H1 (cell line): Measurements from ENCODE around the gene SLC9A5. TPM values are rescaled to one million over a fixed set of nuclear protein-coding genes. Genes with fewer than 3 reads are reported as not detected.

Source experiments
- CTCF ChIA-PET: fragments of 300-600 bp; sonication (Branson Sonifier 250); formaldehyde crosslinking; loops from one replicate; lab custom pipeline; 2021; ENCODE audit not compliant: partially characterized antibody; lab: Charles Lee
- POLR2A ChIA-PET: fragments of 300-600 bp; sonication (Branson Sonifier 250); formaldehyde crosslinking; loops from one replicate; lab custom pipeline; 2021; ENCODE audit warnings: inconsistent platforms; ENCODE audit not compliant: partially characterized antibody; lab: Charles Lee
- DNase-seq, 2 experiments: peaks; one replicate each; pipeline versions ENCODE4 v3.0.0 to v3.0.0-alpha.2; 2010 to 2022; ENCODE audit warnings: low spot score in 2 of 2, low read depth in 1 of 2, mixed read lengths in 1 of 2
- FAIRE-seq: peaks from 2 replicates; lab custom pipeline; 2011; peaks lifted over from hg19 to GRCh38; lab: Jason Lieb, UNC
- H2AFZ ChIP-seq: 2 replicates; pipeline ENCODE4 v1.8.1; 2012; ENCODE audit warnings: low read length, inconsistent platforms
- H2AK5ac ChIP-seq: 2 replicates; pipeline ENCODE4 v1.6.1; 2013; ENCODE audit warnings: low read depth, low read length
- H2BK120ac ChIP-seq: replicated peaks from 2 replicates; pipeline ENCODE3; 2013; ENCODE audit warnings: low read depth, low read length, inconsistent platforms
- H2BK12ac ChIP-seq: 2 replicates; pipeline ENCODE4 v1.6.1; 2013; ENCODE audit warnings: low read depth, low read length
- H2BK15ac ChIP-seq: 2 replicates; pipeline ENCODE4 v1.6.1; 2013; ENCODE audit warnings: low read length
- H2BK20ac ChIP-seq: 2 replicates; pipeline ENCODE4 v1.6.1; 2013; ENCODE audit warnings: low read length
- H2BK5ac ChIP-seq: 2 replicates; pipeline ENCODE4 v1.6.1; 2013; ENCODE audit warnings: low read depth, low read length
- H3K14ac ChIP-seq: 2 replicates; pipeline ENCODE4 v1.6.1; 2013; ENCODE audit warnings: inconsistent platforms; ENCODE audit not compliant: insufficient read length
- H3K18ac ChIP-seq: 2 replicates; pipeline ENCODE4 v1.6.1; 2013; ENCODE audit warnings: low read length; ENCODE audit errors: extremely low read depth
- H3K23ac ChIP-seq: 2 replicates; pipeline ENCODE4 v1.6.1; 2013; ENCODE audit warnings: inconsistent platforms; ENCODE audit not compliant: insufficient read length
- H3K23me2 ChIP-seq: 2 replicates; pipeline ENCODE4 v1.6.1; 2013; ENCODE audit warnings: low read depth, low read length
- H3K27ac ChIP-seq: 2 replicates; pipeline ENCODE4 v1.6.1; 2011; ENCODE audit warnings: low read depth, low read length, inconsistent platforms
- H3K27me3 ChIP-seq, 4 experiments: replicated peaks in 1 of 4; 1 replicate in 1 of 4; 2 replicates in 3 of 4; pipeline versions ENCODE4 v1.6.1 to v1.8.1; 2011 to 2013; ENCODE audit warnings: low read length in 3 of 4, mild to moderate bottlenecking in 3 of 4, inconsistent platforms in 2 of 4, mixed read lengths in 2 of 4, moderate library complexity in 1 of 4; ENCODE audit not compliant: control insufficient read depth in 3 of 4, insufficient read depth in 3 of 4; ENCODE audit errors: extremely low read depth in 1 of 4
- H3K36me3 ChIP-seq, 4 experiments: 2 replicates each; pipeline versions ENCODE4 v1.6.1 to v1.8.1; 2011 to 2013; ENCODE audit warnings: mild to moderate bottlenecking in 4 of 4, low read length in 3 of 4, moderate library complexity in 2 of 4, control low read depth in 1 of 4, inconsistent platforms in 1 of 4; ENCODE audit not compliant: insufficient read depth in 4 of 4, control insufficient read depth in 2 of 4
- H3K4ac ChIP-seq: replicated peaks from 2 replicates; pipeline ENCODE3; 2013; ENCODE audit warnings: low read length, low read depth, mixed read lengths, inconsistent platforms; ENCODE audit not compliant: insufficient read length
- H3K4me1 ChIP-seq, 4 experiments: replicated peaks in 1 of 4; 1 replicate in 1 of 4; 2 replicates in 3 of 4; pipeline versions ENCODE4 v1.6.1 to v1.8.1; 2011 to 2013; ENCODE audit warnings: low read length in 3 of 4, inconsistent platforms in 2 of 4, mixed read lengths in 1 of 4; ENCODE audit not compliant: insufficient read depth in 4 of 4, control insufficient read depth in 3 of 4
- H3K4me2 ChIP-seq, 2 experiments: 2 replicates each; pipeline versions ENCODE4 v1.6.1 to v1.8.1; 2011 to 2013; ENCODE audit warnings: low read depth in 2 of 2, low read length in 2 of 2, control low read depth in 1 of 2, inconsistent platforms in 1 of 2, mild to moderate bottlenecking in 1 of 2; ENCODE audit not compliant: insufficient read depth in 1 of 2
- H3K4me3 ChIP-seq, 4 experiments: fragments of 200-600, 300-600 bp in 1 of 4; sonication (generic), shearing (Covaris generic), sonication (Bioruptor Twin) in 1 of 4; 2 replicates each; pipeline versions ENCODE4 v1.5.1 to v1.8.1; 2011 to 2016; ENCODE audit warnings: low read length in 4 of 4, low read depth in 3 of 4, control low read depth in 2 of 4, inconsistent platforms in 2 of 4, mild to moderate bottlenecking in 2 of 4, mixed read lengths in 1 of 4, moderate library complexity in 1 of 4; ENCODE audit not compliant: insufficient read depth in 2 of 4; ENCODE audit errors: extremely low read depth in 1 of 4
- H3K56ac ChIP-seq: replicated peaks from 2 replicates; pipeline ENCODE3; 2013; ENCODE audit warnings: low read depth, mild to moderate bottlenecking, mixed read lengths, low read length, inconsistent platforms; ENCODE audit not compliant: insufficient read length
- H3K79me1 ChIP-seq: 2 replicates; pipeline ENCODE4 v1.6.1; 2013; ENCODE audit warnings: low read depth, low read length, control low read depth
- H3K79me2 ChIP-seq, 2 experiments: 2 replicates each; pipeline versions ENCODE4 v1.6.1 to v1.8.1; 2012 to 2013; ENCODE audit warnings: low read length in 2 of 2, mild to moderate bottlenecking in 2 of 2, inconsistent platforms in 1 of 2; ENCODE audit not compliant: insufficient read depth in 2 of 2, control insufficient read depth in 1 of 2
- H3K9ac ChIP-seq, 4 experiments: replicated peaks in 1 of 4; 1 replicate in 1 of 4; 2 replicates in 3 of 4; pipeline versions ENCODE4 v1.6.1 to v1.8.1; 2011 to 2013; ENCODE audit warnings: low read depth in 3 of 4, low read length in 3 of 4, control low read depth in 2 of 4, mild to moderate bottlenecking in 2 of 4, moderate library complexity in 2 of 4, inconsistent platforms in 1 of 4; ENCODE audit errors: extremely low read depth in 1 of 4
- H3K9me3 ChIP-seq, 2 experiments: 2 replicates each; pipeline versions ENCODE4 v1.6.1 to v1.8.1; 2012 to 2013; ENCODE audit warnings: mild to moderate bottlenecking in 2 of 2, moderate library complexity in 2 of 2, control low read depth in 1 of 2, inconsistent platforms in 1 of 2, low read depth in 1 of 2, low read length in 1 of 2, mixed read lengths in 1 of 2; ENCODE audit not compliant: insufficient read depth in 2 of 2
- H4K20me1 ChIP-seq, 2 experiments: replicated peaks in 1 of 2; 2 replicates each; pipeline versions ENCODE3 to v1.8.1; 2011 to 2013; ENCODE audit warnings: inconsistent platforms in 2 of 2, low read length in 2 of 2, mild to moderate bottlenecking in 1 of 2; ENCODE audit not compliant: insufficient read depth in 2 of 2, control insufficient read depth in 1 of 2
- H4K5ac ChIP-seq: 2 replicates; pipeline ENCODE4 v1.6.1; 2013; ENCODE audit warnings: low read length, low read depth, mixed read lengths, inconsistent platforms; ENCODE audit not compliant: insufficient read length
- H4K8ac ChIP-seq: 2 replicates; pipeline ENCODE4 v1.8.0; 2013; ENCODE audit warnings: mild to moderate bottlenecking, moderate library complexity, low read length, inconsistent platforms; ENCODE audit not compliant: insufficient read depth; ENCODE audit errors: extremely low read depth
- H4K91ac ChIP-seq: replicated peaks from 2 replicates; pipeline ENCODE3; 2013; ENCODE audit warnings: low read length, mixed read lengths, inconsistent platforms; ENCODE audit not compliant: insufficient read length
- BACH1 ChIP-seq: IDR thresholded peaks from 2 replicates; pipeline ENCODE4 v1.6.1; 2012; ENCODE audit warnings: low read length, improper control_type of control experiment
- BCL11A ChIP-seq, 2 experiments: IDR thresholded peaks; one replicate each; pipeline ENCODE4 v1.6.1; 2011; ENCODE audit warnings: low read depth in 2 of 2, low read length in 2 of 2, mild to moderate bottlenecking in 2 of 2
- CHD1 ChIP-seq: IDR thresholded peaks from 2 replicates; pipeline ENCODE4 v1.6.1; 2012; ENCODE audit warnings: low read depth, low read length, improper control_type of control experiment
- KDM4A ChIP-seq: IDR thresholded peaks from one replicate; pipeline ENCODE4 v1.7.1; 2012; ENCODE audit warnings: low read depth, mild to moderate bottlenecking, moderate library complexity, low read length, inconsistent platforms; ENCODE audit not compliant: severe bottlenecking
- RXRA ChIP-seq: IDR thresholded peaks from 2 replicates; pipeline ENCODE4 v1.6.1; 2011; ENCODE audit warnings: low read depth, mild to moderate bottlenecking, low read length, moderate library complexity; ENCODE audit not compliant: insufficient read depth
- SAP30 ChIP-seq: fragments of 300-600 bp; sonication (generic); IDR thresholded peaks from 2 replicates; pipeline ENCODE4 v1.7.1; 2012; ENCODE audit warnings: low read length, moderate library complexity, mild to moderate bottlenecking, inconsistent platforms; ENCODE audit not compliant: insufficient read depth, insufficient replicate concordance
- WGBS, 2 experiments: shearing (Covaris generic) in 1 of 2; methylation state at CpG; one replicate each; pipeline versions ENCODE4 v1.1.6 to v1.1.7; 2013 to 2015; ENCODE audit warnings: low lambda C conversion rate in 2 of 2, mixed read lengths in 2 of 2, inconsistent platforms in 1 of 2, low coverage in 1 of 2, missing lambda C conversion rate in 1 of 2; ENCODE audit not compliant: insufficient replicate concordance in 2 of 2, insufficient coverage in 1 of 2, insufficient read length in 1 of 2; ENCODE audit errors: extremely low coverage in 1 of 2, missing lambda C conversion rate in 1 of 2; 5-methylcytosine and 5-hydroxymethylcytosine counted together
- polyA plus RNA-seq, 7 experiments: library from polyadenylated mRNA; depleted of rRNA in 3 of 7; stranded (reverse) in 5 of 7; unstranded in 2 of 7; fragments of >200 nt in 5 of 7; fragments of 200-250 nt in 2 of 7; gene quantifications; 1 replicate in 5 of 7; 2 replicates in 1 of 7; 4 replicates in 1 of 7; pipeline versions ENCODE4 v1.2.1 to v1.2.3, GENCODE V29; 2011 to 2013; ENCODE audit warnings: missing spikeins in 2 of 7, mixed read lengths in 2 of 7
- total RNA-seq: library from RNA; stranded (reverse); fragmentation: NEBNext Ultra II Directional; extraction: Animal tissue kit (Norgen Biotek cat#: 25700); gene quantifications from 2 replicates; pipeline ENCODE4 v1.2.1, GENCODE V29; 2021
- TF ChIP-seq, protein P1 (sequence below): IDR thresholded peaks from 2 replicates; pipeline ENCODE4 v1.6.1; 2012; ENCODE audit warnings: inconsistent platforms

Gene SLC9A5
- total and polyA plus RNA-seq, 2 of the 8 experiments (the other 6 are each of a cell fraction or from before 2014, with no cell fraction given): 7.9 to 8.6 TPM

- no peaks in the 10 kb centered on the region for H3K79me2 ChIP-seq
- no peak overlapping the region for H3K18ac ChIP-seq
- TF ChIP-seq CHD1 (no peak), KDM4A (no peak), BACH1 (no peak), BCL11A (IDR thresholded peaks at IDR 0.05; ENCODE audit: low read depth in 2 of 2, low read length in 2 of 2) (no peak), RXRA (no peak), SAP30 (no peak)
- TF ChIP-seq, protein P1, sequence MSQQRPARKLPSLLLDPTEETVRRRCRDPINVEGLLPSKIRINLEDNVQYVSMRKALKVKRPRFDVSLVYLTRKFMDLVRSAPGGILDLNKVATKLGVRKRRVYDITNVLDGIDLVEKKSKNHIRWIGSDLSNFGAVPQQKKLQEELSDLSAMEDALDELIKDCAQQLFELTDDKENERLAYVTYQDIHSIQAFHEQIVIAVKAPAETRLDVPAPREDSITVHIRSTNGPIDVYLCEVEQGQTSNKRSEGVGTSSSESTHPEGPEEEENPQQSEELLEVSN: no peak
- no peaks in the 10 kb centered on the region for H3K27me3 ChIP-seq
- no peak overlapping the region for H3K4me2 ChIP-seq
- no peaks in the 10 kb centered on the region for H3K23me2 ChIP-seq
- H3K36me3 ChIP-seq: peaks cover 19 to 45% (median 36%) of the 10 kb centered on the region in 4 experiments; a peak in 7 of 8 replicates
- no peak overlapping the region for H3K23ac ChIP-seq
- H2BK15ac ChIP-seq: no peak overlapping the region
- no peak overlapping the region for H4K5ac ChIP-seq
- no peak overlapping the region for H3K9ac ChIP-seq
- ChIA-PET CTCF (interaction anchor here (0.6 to 2.9 kb wide), 4 partner anchors 12 to 264 kb away, joined by 3 to 12 read pairs (median 4); partner anchors contain the start of genes ELMO3 and FHOD1), POLR2A (interaction anchor here (0.7 to 11.2 kb wide), 7 partner anchors 13 to 187 kb away, joined by 3 to 111 read pairs (median 3); partner anchors contain the start of genes ELMO3, FHOD1 and SLC9A5)
- H2BK120ac ChIP-seq: no peak overlapping the region
- H3K4ac ChIP-seq: no peak overlapping the region
- H2AK5ac ChIP-seq: no peak overlapping the region
- H3K9me3 ChIP-seq: no peaks in the 10 kb centered on the region
- no peak overlapping the region for H3K56ac ChIP-seq
- FAIRE-seq (no peak), DNase-seq (no peak)
- no peak overlapping the region for H2BK5ac ChIP-seq
- H4K8ac ChIP-seq: no peak overlapping the region
- H4K91ac ChIP-seq: no peak overlapping the region
- H3K14ac ChIP-seq: no peak overlapping the region
- no peak overlapping the region for H2BK12ac ChIP-seq
- peaks cover 4% of the 10 kb centered on the region for H3K79me1 ChIP-seq
- 93% methylated on average over 6 of the region's 10 CpGs; no CpG with 5 or more reads in 1 of the 2 experiments for WGBS, 2 experiments
- H2AFZ ChIP-seq: no peak overlapping the region
- no peaks in the 10 kb centered on the region; a peak in 2 of 7 replicates for H3K4me1 ChIP-seq
- no peak overlapping the region for H3K27ac ChIP-seq
- H2BK20ac ChIP-seq: no peak overlapping the region
- peaks cover 0 to 18% of the 10 kb centered on the region in 2 experiments for H4K20me1 ChIP-seq
- no peak overlapping the region for H3K4me3 ChIP-seq
Measured at GRCh38 chr16:67234180-67234597, 14.6 kb upstream of the SLC9A5 start.
